Measurements from ENCODE around the gene ELK1. TPM values are rescaled to one million over a fixed set of nuclear protein-coding genes. Genes with fewer than 3 reads are reported as not detected.

The ELK1 gene
- total and polyA plus RNA-seq, 2 experiments from 2014 or later, result 19.2 to 39.5 TPM

- Histone ChIP-seq H4K20me1 (replicated peaks; ENCODE audit: insufficient read depth) (no peaks in the 10 kb centered on the region), H3K4me1 (ENCODE audit: insufficient read depth) (peaks cover 3% of the 10 kb centered on the region; the same call in 1 of the 2 replicates), H3K4me2 (peak overlapping the region; percentile 80), H3K27ac (ENCODE audit: low read depth) (peak overlapping the region; percentile 70), H3K4me3 (peak overlapping the region; percentile 52), H3K27me3 (ENCODE audit: insufficient read depth) (no peaks in the 10 kb centered on the region), H3F3A (replicated peaks; ENCODE audit: low read depth) (no peaks in the 10 kb centered on the region), H2AFZ (0 out of 2 replicates have a peak overlapping the region, but pooled peaks have one; percentile 53), H3K79me2 (replicated peaks; ENCODE audit: insufficient read depth) (peaks cover 21% of the 10 kb centered on the region), H3K36me3 (ENCODE audit: insufficient read depth) (no peaks in the 10 kb centered on the region), H3K9me2 (ENCODE audit: insufficient read depth) (no peaks in the 10 kb centered on the region)
- DNase-seq (ENCODE audit: low spot score) (no peak), ATAC-seq (peak; percentile 42)
- H3K36me3 Mint-ChIP-seq (ENCODE audit: low read depth), result peaks cover 41% of the 10 kb centered on the region
- no peaks in the 10 kb centered on the region for H3K9me3 Mint-ChIP-seq
- H3K27ac Mint-ChIP-seq, result peak overlapping the region; percentile 98
- H3K4me3 Mint-ChIP-seq, result peak overlapping the region; percentile 92
- H3K4me1 Mint-ChIP-seq, result peaks cover 21% of the 10 kb centered on the region
- no peak for TF ChIP-seq EZH2phosphoT487 (IDR thresholded peaks at IDR 0.05; ENCODE audit: unreplicated experiment)
- TF ChIP-seq, protein P1, sequence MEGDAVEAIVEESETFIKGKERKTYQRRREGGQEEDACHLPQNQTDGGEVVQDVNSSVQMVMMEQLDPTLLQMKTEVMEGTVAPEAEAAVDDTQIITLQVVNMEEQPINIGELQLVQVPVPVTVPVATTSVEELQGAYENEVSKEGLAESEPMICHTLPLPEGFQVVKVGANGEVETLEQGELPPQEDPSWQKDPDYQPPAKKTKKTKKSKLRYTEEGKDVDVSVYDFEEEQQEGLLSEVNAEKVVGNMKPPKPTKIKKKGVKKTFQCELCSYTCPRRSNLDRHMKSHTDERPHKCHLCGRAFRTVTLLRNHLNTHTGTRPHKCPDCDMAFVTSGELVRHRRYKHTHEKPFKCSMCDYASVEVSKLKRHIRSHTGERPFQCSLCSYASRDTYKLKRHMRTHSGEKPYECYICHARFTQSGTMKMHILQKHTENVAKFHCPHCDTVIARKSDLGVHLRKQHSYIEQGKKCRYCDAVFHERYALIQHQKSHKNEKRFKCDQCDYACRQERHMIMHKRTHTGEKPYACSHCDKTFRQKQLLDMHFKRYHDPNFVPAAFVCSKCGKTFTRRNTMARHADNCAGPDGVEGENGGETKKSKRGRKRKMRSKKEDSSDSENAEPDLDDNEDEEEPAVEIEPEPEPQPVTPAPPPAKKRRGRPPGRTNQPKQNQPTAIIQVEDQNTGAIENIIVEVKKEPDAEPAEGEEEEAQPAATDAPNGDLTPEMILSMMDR (conservative IDR thresholded peaks at IDR 0.05; ENCODE audit: low read depth in 2 of 2), result no peak
- no peak for TF ChIP-seq STAT1 (IDR thresholded peaks at IDR 0.05; ENCODE audit: unreplicated experiment)
- TF ChIP-seq POLR2AphosphoS5 (IDR thresholded peaks at IDR 0.05; ENCODE audit: low read depth), result no peak
- peaks cover 6% of the 10 kb centered on the region for H3K27me3 Mint-ChIP-seq (ENCODE audit: insufficient read depth, low read depth, poor library complexity)
These were observed 911 bp upstream of the ELK1 start for GRCh38 chrX:47651043-47651905.

DNA sequence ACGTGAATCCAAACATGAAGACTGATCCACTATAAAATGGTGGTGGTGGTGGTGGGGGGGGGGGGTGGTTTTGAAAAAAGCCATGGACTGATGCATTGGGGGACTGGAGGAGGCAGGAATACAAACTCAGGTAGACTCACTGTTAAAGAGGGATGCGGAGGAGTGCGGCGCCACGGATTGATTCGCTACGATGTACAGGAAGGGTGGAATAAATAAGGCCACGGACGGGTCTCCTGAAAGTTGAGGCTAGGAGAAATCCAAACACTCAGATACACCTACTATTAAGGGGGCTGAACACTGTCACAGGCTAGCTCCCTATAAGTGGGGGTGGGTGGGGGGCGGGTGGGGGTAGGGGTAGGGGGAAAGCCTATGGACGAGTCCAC, 591 bp downstream of the ELK1 start:
- H3K27ac Mint-ChIP-seq, result no peak overlapping the region
- H3K4me2 ChIP-seq, result peak overlapping the region; percentile 73
- ATAC-seq, result no peak

More for the DNA sequence above, 591 bp downstream of the ELK1 start:
- Mint-ChIP-seq H3K4me1 (peaks cover 22% of the 10 kb centered on the region), H3K4me3 (peak overlapping the region; percentile 92), H3K27me3 (ENCODE audit: insufficient read depth, low read depth, poor library complexity) (peaks cover 6% of the 10 kb centered on the region), H3K9me3 (no peaks in the 10 kb centered on the region), H3K36me3 (ENCODE audit: low read depth) (peaks cover 30% of the 10 kb centered on the region)
- H2AFZ ChIP-seq, result no peak overlapping the region
- H3K79me2 ChIP-seq (replicated peaks; ENCODE audit: insufficient read depth), result peaks cover 21% of the 10 kb centered on the region
- peak overlapping the region; percentile 69 for H3K4me3 ChIP-seq
- DNase-seq (ENCODE audit: low spot score), result no peak
- no peaks in the 10 kb centered on the region for H4K20me1 ChIP-seq (replicated peaks; ENCODE audit: insufficient read depth)
- H3F3A ChIP-seq (replicated peaks; ENCODE audit: low read depth), result no peaks in the 10 kb centered on the region
- no peaks in the 10 kb centered on the region for H3K36me3 ChIP-seq (ENCODE audit: insufficient read depth)
- H3K27ac ChIP-seq (ENCODE audit: low read depth), result no peak overlapping the region
- H3K9me2 ChIP-seq (ENCODE audit: insufficient read depth), result no peaks in the 10 kb centered on the region
- H3K4me1 ChIP-seq (ENCODE audit: insufficient read depth), result peaks cover 3% of the 10 kb centered on the region; the same call in 1 of the 2 replicates
- no peaks in the 10 kb centered on the region for H3K27me3 ChIP-seq (ENCODE audit: insufficient read depth)
- TF ChIP-seq, protein P2, sequence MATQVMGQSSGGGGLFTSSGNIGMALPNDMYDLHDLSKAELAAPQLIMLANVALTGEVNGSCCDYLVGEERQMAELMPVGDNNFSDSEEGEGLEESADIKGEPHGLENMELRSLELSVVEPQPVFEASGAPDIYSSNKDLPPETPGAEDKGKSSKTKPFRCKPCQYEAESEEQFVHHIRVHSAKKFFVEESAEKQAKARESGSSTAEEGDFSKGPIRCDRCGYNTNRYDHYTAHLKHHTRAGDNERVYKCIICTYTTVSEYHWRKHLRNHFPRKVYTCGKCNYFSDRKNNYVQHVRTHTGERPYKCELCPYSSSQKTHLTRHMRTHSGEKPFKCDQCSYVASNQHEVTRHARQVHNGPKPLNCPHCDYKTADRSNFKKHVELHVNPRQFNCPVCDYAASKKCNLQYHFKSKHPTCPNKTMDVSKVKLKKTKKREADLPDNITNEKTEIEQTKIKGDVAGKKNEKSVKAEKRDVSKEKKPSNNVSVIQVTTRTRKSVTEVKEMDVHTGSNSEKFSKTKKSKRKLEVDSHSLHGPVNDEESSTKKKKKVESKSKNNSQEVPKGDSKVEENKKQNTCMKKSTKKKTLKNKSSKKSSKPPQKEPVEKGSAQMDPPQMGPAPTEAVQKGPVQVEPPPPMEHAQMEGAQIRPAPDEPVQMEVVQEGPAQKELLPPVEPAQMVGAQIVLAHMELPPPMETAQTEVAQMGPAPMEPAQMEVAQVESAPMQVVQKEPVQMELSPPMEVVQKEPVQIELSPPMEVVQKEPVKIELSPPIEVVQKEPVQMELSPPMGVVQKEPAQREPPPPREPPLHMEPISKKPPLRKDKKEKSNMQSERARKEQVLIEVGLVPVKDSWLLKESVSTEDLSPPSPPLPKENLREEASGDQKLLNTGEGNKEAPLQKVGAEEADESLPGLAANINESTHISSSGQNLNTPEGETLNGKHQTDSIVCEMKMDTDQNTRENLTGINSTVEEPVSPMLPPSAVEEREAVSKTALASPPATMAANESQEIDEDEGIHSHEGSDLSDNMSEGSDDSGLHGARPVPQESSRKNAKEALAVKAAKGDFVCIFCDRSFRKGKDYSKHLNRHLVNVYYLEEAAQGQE (IDR thresholded peaks at IDR 0.05; ENCODE audit: unreplicated experiment), result no peak
- TF ChIP-seq ETS1 (IDR thresholded peaks at IDR 0.05) (no peak), JUNB (IDR thresholded peaks at IDR 0.05; ENCODE audit: unreplicated experiment) (no peak), ZNF114 (CRISPR knock-in tag; IDR thresholded peaks at IDR 0.05) (no peak), EZH2 (IDR thresholded peaks at IDR 0.05; ENCODE audit: low read depth, unreplicated experiment) (no peak), ZNF331 (CRISPR knock-in tag; IDR thresholded peaks at IDR 0.05; ENCODE audit: low read depth) (no peak), POLR2AphosphoS5 (IDR thresholded peaks at IDR 0.05; ENCODE audit: low read depth) (no peak), NANOG (IDR thresholded peaks at IDR 0.05; ENCODE audit: borderline replicate concordance) (no peak), EZH2phosphoT487 (IDR thresholded peaks at IDR 0.05; ENCODE audit: unreplicated experiment) (no peak), CREB1 (CRISPR knock-in tag; IDR thresholded peaks at IDR 0.05; ENCODE audit: low read depth) (no peak)
- TF ChIP-seq, protein P1 (conservative IDR thresholded peaks at IDR 0.05; ENCODE audit: low read depth in 2 of 2), result no peak

All from GM23338 (cell line).